SK-N-SH (cell line): ENCODE results near the gene CDC34. TPM values are rescaled to one million over a fixed set of nuclear protein-coding genes. Genes with fewer than 3 reads are reported as not detected.

Experiments
- CTCF ChIP-seq: fragments of 200-600 bp; sonication (generic); IDR thresholded peaks from 2 replicates; pipeline ENCODE4 v1.6.1; 2017; ENCODE audit warnings: antibody characterized with exemption, mild to moderate bottlenecking, moderate library complexity
- ELF1 ChIP-seq: IDR thresholded peaks from 2 replicates; pipeline ENCODE4 v1.4.0; 2012
- FOSL2 ChIP-seq: IDR thresholded peaks from 2 replicates; pipeline ENCODE4 v1.4.0; 2012; ENCODE audit warnings: low read depth, mild to moderate bottlenecking, moderate library complexity, borderline replicate concordance
- FOXJ3 ChIP-seq: sonication (generic); formaldehyde crosslinking; IDR thresholded peaks from 2 replicates; pipeline ENCODE4 v1.5.1; 2020; ENCODE audit warnings: mild to moderate bottlenecking, missing genetic modification reagents
- FOXM1 ChIP-seq: IDR thresholded peaks from 2 replicates; pipeline ENCODE4 v1.4.0; 2012; ENCODE audit warnings: low read depth, mild to moderate bottlenecking
- GABPA ChIP-seq: IDR thresholded peaks from 2 replicates; pipeline ENCODE4 v1.4.0; 2012; ENCODE audit warnings: low read depth, mild to moderate bottlenecking
- IRF3 ChIP-seq: fragments of 150-350 bp; IDR thresholded peaks from 2 replicates; pipeline ENCODE4 v1.6.1; 2016; ENCODE audit warnings: mild to moderate bottlenecking, low read depth, low read length
- MXI1 ChIP-seq: IDR thresholded peaks from 2 replicates; pipeline ENCODE4 v1.6.1; 2012; ENCODE audit warnings: mild to moderate bottlenecking, low read depth, low read length, improper control_type of control experiment
- NFIC ChIP-seq: IDR thresholded peaks from 2 replicates; pipeline ENCODE4 v1.4.0; 2012; ENCODE audit warnings: borderline replicate concordance
- POLR2AphosphoS5 ChIP-seq: IDR thresholded peaks from 2 replicates; pipeline ENCODE4 v1.6.1; 2012; ENCODE audit warnings: low read depth, low read length
- REST ChIP-seq: IDR thresholded peaks from 2 replicates; pipeline ENCODE4 v1.6.1; 2012; ENCODE audit warnings: mild to moderate bottlenecking, low read depth, low read length, moderate library complexity
- RFX5 ChIP-seq: IDR thresholded peaks from 2 replicates; pipeline ENCODE4 v1.6.1; 2012; ENCODE audit warnings: mild to moderate bottlenecking, improper control_type of control experiment, low read length
- SIN3A ChIP-seq: IDR thresholded peaks from 2 replicates; pipeline ENCODE4 v1.6.1; 2012; ENCODE audit warnings: low read depth, mild to moderate bottlenecking, low read length, moderate library complexity, borderline replicate concordance
- SMC3 ChIP-seq: IDR thresholded peaks from 2 replicates; pipeline ENCODE4 v1.6.1; 2012; ENCODE audit warnings: low read depth, low read length, improper control_type of control experiment
- TAF1 ChIP-seq: IDR thresholded peaks from 2 replicates; pipeline ENCODE4 v1.6.1; 2012; ENCODE audit warnings: low read depth, mild to moderate bottlenecking, low read length, moderate library complexity, borderline replicate concordance
- TCF12 ChIP-seq: IDR thresholded peaks from 2 replicates; pipeline ENCODE4 v1.4.0; 2012
- USF1 ChIP-seq: IDR thresholded peaks from 2 replicates; pipeline ENCODE4 v1.4.0; 2012; ENCODE audit warnings: low read depth, borderline replicate concordance
- USF2 ChIP-seq: fragments of 150-350 bp; IDR thresholded peaks from 2 replicates; pipeline ENCODE4 v1.6.1; 2017; ENCODE audit warnings: antibody characterized with exemption, low read length, low read depth, borderline replicate concordance
- YY1 ChIP-seq: IDR thresholded peaks from 2 replicates; pipeline ENCODE4 v1.4.0; 2012; ENCODE audit warnings: low read depth, mild to moderate bottlenecking
- polyA plus RNA-seq, 3 experiments: library from polyadenylated mRNA; depleted of rRNA; stranded (reverse); fragments of >200 nt; gene quantifications; 2 replicates each; pipeline ENCODE4 v1.2.3, GENCODE V29; 2012

CDC34 gene
- polyA plus RNA-seq, 1 of the 3 experiments (the other 2 are of a cell fraction): 96.7 TPM

- peak; percentile 34; the same call in 1 of the 2 replicates for TF ChIP-seq REST
- peak; percentile 12; the same call in 1 of the 2 replicates for TF ChIP-seq POLR2AphosphoS5
- no peak for TF ChIP-seq USF1
- no peak for TF ChIP-seq FOSL2
- TF ChIP-seq RFX5: peak; percentile 47; the same call in 1 of the 2 replicates
- TF ChIP-seq FOXM1: no peak
- TF ChIP-seq MXI1: peak; percentile 2; the same call in 1 of the 2 replicates
- peak; percentile 21; the same call in 1 of the 2 replicates for TF ChIP-seq IRF3
- no peak for TF ChIP-seq FOXJ3 (CRISPR knock-in tag)
- TF ChIP-seq TAF1: peak; percentile 93
- no peak for TF ChIP-seq TCF12
- no peak for TF ChIP-seq CTCF
- TF ChIP-seq USF2: no peak
- no peak for TF ChIP-seq SIN3A
- peak; percentile 100 for TF ChIP-seq YY1
- TF ChIP-seq ELF1: peak; percentile 74
- TF ChIP-seq NFIC: peak; percentile 84
- peak; percentile 94 for TF ChIP-seq GABPA
- no peak for TF ChIP-seq SMC3
Observed at GRCh38 chr19:507286-508203, 24.0 kb upstream of the CDC34 start, which contains the start of gene TPGS1 (continued).
